Measurements from ENCODE around the gene ASIP. TPM values are rescaled to one million over a fixed set of nuclear protein-coding genes. Genes with fewer than 3 reads are reported as not detected.
A peak's percentile ranks its signal among the peaks of the same experiment; 100 is the strongest.
"Not testable (repeated sequence)": the region's sequence is repeated elsewhere in the genome, so short reads cannot be mapped to it uniquely, and the experiment has no call there.

The ASIP gene, protein sequence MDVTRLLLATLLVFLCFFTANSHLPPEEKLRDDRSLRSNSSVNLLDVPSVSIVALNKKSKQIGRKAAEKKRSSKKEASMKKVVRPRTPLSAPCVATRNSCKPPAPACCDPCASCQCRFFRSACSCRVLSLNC
- not detected in 2 replicates for total RNA-seq

DNA sequence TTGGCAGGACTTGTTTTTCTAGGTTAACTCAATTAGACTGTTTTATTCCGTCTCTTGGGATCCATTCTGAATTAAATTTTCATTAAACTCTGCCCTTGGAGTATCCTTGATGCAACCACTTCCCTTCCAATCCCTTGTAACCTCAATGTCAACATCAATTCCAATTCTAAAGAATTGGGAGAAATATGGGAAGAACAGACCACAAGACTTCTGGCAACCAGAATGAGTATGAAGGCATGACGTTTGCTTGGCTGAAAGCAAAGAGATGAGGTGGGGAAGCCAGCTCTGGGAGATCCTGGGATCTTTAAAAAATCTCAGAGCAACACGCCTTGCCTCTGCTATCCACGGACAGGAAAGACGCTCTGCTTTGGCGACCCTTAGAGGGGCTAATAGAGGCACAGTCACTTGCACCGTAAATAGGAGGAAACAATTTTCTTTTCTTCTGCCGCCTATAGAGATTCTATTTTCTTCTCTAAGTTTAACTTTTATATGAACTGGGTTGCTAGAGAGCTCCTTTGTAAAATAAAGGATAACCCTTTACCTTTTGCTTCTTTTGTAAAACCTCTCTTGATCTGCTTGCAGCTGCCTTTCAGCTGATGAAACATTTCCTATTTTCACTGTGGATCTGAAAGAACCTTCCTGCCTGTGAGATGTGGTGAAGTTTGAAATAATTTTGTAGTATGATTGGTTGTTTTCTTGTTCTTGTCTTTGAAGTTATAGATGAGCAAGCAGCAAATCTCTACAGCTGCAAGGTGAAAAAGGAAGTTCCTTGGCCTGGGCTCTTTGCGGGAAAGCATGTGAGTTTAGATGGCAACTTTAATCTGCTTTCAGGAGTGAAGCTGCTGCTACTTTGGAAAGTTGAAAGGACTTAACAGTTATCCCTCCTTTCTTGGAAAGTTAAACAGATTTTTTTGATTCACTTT is at the start of gene ASIP:
ASIP (plus strand) TSS at position 731 of the 923 bp plus-strand sequence. CDS start 18,952 bp downstream, outside the sequence.
- no peak for DNase-seq (ENCODE audit: low read depth, low spot score)

DNA sequence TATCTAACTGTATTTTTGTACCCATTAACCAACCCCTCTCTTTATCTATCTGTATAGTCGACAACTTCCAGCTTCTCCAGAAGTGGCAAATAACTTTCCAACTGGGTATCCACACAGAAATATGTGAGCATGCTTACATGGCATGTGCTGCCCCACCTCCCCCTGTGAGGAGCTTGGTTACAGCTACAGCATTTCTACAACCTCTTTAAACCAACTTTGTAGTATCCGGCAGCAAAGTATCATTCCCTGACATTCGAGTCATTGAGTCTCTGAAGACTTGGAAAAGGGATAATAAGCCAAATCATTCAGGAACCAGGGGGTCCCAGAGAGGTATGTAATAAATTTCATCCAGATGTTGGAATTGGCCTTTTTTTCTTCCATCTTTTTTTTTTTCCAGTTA is 48.2 kb upstream of the ASIP start:
- no peak for DNase-seq (ENCODE audit: low read depth, low spot score)

DNA sequence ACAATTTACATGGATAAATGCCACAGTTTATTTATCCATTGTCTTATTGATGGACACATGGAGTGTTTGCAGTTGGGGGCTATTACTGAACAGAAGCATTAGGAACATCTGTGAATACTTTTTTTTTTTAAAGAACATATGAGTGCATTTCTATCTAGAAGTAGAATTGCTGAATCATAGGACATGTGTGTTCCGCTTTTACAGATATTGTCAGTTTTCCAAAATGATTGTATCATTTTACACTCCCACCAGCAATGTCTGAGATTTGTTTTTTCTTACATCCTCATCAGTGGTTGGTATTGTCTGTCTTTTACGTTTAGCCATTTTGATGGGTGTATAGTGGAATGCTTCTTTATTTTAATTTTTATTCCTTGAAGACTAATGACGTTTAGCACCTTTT is 42.0 kb upstream of the ASIP start:
- DNase-seq (ENCODE audit: low read depth, low spot score): no peak

DNA sequence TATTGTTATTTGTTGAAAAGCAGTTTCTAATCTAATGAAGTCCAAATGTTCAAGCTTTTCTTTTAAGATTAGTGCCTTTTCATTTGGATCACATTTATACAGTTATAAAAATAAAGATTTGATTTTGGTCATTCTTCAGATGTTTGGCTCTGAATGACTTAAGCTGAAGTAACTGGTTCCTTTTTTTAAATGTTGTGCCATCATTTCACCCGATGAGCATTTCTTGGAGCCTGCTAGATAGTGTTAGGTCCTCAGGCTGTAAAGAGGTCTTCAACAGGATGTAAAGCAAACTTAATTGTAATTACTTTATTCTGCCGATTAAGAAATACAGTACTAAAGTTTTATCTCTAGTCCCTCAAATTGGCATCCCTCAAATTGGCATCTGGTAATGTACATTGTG is 41.2 kb upstream of the ASIP start:
- DNase-seq (ENCODE audit: low read depth, low spot score): no peak

DNA sequence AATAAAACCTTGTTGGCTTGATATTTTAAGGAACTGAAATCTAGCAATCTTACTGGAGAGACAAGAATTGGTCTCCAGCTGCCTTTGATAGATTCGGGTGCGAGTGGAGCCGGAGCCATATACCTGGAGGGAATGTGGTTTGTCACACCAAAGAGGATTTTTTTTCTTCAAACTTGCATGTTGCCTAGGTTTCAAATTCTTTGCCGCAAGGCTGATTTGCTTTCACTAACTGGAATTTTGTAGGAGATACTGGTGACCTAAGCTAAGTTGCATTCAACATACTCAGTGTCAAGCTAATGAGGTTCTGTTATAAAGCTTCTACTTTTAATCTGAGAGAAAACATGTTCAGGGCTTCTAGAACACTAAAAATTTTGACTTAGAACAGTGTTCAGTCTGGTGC is 39.7 kb upstream of the ASIP start:
- no peak for DNase-seq (ENCODE audit: low read depth, low spot score)

DNA sequence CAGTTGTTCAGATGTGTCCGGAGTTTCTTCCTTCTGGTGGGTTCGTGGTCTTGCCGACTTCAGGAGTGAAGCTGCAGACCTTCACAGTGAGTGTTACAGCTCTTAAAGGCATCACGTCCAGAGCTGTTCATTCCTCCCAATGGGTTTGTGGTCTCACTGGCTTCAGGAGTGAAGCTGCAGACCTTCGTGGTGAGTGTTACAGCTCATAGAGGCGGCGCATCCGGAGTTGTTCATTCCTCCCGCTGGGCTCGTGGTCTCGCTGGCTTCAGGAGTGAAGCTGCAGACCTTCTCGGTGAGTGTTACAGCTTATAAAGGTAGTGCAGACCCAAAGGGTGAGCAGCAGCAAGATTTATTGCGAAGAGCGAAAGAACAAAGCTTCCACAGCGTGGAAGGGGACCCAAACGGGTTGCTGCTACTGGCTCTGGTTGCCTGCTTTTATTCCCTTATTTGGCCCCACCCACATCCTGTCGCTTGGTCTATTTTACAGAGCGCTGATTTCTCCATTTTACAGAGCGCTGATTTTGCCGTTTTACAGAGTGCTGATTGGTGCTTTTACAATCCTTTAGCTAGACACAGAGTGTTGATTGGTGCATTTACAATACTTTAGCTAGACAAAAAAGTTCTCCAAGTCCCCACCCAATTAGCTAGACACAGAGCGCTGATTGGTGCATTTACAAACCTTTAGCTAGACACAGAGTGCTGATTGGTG is 35.9 kb upstream of the ASIP start:
- not testable (repeated sequence) for DNase-seq (ENCODE audit: low read depth, low spot score)

DNA sequence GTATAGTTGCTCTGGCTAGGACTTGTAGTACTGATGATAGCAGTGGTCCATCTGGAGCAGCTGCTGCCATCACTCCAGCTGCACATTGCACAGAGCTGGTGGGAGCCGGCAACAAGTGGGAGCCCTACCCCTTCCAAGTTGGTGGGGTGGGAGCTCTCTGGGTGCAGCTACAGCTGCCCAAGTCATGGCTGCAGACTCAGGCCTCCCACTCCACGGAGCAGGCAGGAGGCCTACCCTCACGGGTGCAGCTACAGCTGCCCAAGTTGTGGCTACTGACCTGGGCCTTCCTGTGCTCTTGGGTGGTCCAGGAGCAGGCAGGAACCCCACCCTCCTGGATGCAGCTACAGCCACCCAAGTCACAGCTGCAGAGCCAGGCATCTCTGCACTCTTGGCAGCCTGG is 32.1 kb upstream of the ASIP start:
- DNase-seq (ENCODE audit: low read depth, low spot score): no peak

DNA sequence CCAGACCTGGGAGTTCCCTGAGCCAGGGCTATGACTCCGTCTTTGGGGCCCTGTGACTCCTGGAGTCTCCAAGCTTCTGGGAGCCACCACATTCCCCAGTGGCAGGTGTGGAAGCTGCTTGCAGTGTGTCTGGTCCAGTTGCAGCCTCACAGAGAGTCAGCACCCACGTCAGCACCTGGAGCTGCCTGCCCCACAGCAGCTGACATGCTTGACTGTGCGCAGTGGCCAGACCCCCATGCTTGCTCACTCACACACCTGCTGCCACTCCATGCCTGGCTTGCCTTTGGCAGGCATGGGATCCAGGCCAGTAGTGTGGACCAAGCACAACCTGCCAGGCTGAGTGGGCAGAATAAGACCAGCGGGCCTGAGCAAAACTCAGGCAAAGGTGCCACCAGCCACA is 31.0 kb upstream of the ASIP start:
- DNase-seq (ENCODE audit: low read depth, low spot score): no peak

DNA sequence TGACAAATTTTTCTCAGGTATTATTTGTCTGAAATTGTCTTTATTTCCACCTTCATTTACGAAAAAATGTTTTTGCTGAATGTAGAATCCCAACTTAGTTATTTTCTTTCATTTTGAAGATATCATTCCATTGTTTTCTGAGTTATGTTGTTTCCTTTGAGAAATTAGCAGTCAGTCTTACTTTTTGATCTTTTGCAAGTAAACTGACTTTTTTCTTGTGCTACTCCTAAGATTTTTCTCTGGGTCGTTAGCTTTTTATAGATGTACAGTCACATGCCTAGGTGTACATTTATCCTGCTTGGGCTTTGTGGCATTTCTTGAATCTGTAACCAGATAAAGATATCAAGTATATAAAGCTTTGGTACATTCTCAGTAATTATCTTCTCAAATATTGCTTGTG is 29.6 kb upstream of the ASIP start:
- DNase-seq (ENCODE audit: low read depth, low spot score): no peak

DNA sequence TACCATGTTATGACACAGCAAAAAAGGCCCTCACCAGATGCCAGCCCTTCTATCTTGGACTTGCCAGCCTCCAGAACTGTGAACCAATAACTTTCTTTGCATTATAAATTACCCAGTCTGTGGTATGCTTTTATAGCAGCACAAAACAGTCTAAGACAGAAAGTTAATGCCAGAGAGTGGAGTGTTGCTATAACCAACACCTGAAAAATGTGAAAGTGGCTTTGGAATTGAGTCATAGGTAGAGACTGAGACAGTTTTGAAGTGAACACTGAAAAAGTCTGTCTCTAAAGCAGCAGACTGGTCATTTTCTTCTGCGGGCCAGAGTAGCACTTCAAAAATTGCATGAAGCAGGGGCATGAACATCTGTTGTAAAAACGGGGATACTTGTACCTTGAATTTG is 28.0 kb upstream of the ASIP start:
- no peak for DNase-seq (ENCODE audit: low read depth, low spot score)

DNA sequence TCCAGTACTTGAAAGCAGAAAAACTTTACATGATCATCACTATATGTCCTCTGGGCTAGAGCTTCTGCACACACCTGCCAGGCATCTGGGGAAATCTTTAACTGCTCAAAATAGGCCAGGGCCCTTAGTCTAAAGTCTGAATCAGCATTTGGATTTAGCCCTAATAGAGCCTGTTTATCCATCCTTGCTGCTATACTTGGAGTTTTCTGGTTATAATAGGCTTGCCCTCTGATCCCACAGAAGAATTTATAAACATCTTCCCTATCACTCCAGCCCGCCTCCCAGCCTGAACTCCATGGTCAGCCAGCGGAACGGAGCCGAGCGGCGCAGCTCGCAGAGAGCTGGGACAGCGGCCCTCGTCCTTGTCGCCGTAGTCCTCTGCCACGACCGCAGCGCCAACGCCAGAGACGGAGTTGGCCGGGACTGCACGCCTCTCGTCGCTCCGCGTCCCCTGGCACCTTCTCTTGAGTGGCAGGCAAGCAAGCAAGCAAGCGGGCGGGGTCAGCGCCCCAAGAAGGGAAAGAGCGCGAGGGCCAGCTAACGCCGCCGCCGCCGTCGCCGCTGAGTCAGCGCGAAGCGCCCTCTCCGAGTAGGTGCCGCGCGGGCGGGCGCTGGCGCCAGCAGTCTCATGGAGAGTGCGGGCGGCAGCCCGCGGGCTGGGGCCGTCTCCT is 25.4 kb upstream of the ASIP start:
- DNase-seq (ENCODE audit: low read depth, low spot score): peak; percentile 3

DNA sequence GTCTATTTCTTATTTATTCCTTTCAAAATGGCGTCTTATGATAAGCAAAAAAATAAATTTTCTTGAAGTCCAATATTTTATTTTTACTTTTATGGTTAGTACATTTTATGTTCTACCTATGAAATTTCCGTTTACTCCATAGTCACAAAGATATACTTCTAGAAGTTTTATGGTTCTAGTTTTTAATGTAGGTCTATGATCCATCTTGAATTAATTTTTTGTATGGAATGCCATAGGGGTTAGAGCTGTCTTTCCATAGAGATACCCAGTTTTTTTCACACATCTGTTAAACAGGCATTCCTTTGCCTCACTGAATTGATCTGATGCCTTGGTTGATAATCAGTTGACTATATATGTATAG is 24.9 kb upstream of the ASIP start:
- no peak for DNase-seq (ENCODE audit: low read depth, low spot score)

DNA sequence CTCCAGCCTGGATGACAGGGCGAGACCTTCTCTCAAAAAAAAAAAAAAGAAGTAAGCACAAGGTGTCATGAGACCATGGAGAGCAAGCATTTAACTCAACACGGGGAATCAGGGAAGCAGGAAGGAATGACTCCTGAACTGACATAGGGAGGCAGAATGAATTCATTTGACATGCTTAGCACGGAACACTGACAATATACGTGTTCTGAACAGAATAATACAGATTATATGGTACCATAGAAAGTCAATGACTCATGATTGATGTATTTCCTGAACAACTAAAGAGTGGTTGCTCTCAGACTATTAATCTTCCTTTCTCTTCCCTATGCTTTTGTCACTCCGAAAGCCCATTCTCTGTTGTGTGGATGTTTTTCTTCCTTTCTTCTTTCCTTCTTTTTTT is 20.7 kb upstream of the ASIP start:
- peak; percentile 60 for DNase-seq (ENCODE audit: low read depth, low spot score)

DNA sequence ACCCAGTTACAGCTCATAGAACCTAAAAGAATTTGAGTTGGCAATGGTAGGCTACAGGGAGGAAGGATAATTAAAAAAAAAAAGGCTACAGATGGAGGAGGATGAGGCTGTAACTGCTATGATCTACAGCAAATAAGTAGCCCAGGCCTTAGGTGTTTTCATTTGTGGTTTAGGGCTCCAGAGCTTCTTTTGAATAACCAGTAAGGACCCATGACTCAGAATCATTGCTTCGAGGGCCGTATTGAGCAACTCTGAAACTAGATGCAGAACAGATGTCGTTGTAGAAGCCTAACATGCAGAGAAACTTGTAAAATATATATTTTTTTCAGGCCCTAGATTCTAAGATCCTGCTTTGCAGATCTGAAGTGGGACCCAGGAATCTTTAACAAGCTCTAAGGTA is 19.0 kb upstream of the ASIP start:
- DNase-seq (ENCODE audit: low read depth, low spot score): no peak

DNA sequence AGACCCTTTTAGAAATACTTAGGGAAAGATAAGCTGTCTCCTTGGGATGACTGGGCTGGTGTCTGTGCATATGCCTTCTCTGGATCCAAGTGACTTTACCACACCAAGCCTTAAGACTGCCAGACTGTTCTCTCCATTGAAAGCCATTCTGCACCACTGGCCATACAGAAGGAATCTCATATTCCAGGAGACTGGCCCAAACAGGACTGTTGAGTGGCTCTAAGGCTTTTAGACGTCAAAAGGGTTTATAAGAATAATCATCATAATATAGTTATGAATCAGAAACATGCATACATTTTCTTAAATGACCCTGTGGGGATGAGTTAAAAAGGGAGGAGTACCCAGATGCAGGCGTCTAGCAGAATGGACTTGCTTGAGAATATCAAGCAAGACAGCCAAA is 17.0 kb upstream of the ASIP start:
- DNase-seq (ENCODE audit: low read depth, low spot score): not testable (repeated sequence)

DNA sequence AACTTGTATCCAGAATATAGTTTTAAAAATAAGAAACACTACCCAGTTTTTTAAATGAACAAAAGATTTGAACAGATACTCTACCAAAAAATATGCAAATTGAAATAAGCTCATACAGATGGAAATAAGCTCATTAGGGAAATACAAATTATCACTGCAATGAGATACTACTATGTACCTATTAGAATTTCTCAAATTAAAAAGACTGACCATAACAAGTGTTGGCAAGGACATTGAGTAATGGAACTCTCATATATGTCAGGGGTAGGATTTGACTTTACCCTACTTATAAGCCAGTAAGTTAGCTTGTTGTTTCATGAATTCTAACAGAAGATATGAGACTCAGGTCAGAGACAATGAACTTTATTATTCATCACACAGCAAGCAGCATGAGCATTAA is 9.6 kb upstream of the ASIP start:
- DNase-seq (ENCODE audit: low read depth, low spot score): no peak

DNA sequence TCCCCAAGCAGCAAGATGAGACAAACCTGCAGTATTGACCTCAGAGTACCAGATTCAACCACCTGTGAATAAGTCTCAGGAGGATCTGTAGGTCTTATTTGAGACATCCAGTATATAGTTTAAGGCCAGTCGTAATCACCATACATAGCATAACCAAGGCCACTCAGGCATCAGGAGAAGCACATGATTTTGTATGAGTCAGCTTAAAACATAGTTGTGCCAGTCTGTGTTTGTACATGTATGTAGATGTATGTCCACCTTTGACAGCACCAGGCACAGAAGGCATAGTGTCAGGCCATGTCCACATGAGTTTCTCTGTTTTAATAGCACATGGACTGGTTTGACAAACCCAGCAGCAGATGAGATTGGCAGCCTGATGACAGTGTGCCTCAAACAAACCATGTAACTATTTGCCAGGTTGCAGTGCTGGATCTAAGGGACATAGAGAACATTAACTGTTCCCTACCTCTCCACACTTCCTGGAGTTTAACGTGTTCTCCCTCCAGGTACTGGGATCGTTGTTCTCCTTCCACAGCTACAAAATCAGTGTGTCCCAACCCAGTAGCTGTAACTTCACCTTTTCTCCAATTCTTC is 8.6 kb upstream of the ASIP start:
- no peak for DNase-seq (ENCODE audit: low read depth, low spot score)

DNA sequence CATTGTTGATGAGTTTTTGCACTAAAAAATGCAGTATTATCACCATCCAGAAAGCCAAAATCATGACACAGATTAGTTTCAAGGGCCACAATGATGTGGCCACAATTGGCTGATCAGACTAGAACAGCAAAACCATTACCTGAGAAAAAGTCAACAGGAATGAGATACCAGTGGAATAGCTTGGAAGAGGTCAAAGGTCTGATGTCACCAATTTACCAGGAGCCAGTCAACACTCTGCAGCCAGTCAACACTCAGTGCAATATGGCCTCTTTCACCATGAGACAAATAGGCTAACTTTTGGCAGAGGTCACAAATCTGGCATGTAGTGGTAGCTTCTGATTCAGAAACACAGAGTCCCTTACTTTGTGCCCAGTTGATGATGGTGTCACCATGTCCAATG is 7.5 kb upstream of the ASIP start:
- no peak for DNase-seq (ENCODE audit: low read depth, low spot score)

DNA sequence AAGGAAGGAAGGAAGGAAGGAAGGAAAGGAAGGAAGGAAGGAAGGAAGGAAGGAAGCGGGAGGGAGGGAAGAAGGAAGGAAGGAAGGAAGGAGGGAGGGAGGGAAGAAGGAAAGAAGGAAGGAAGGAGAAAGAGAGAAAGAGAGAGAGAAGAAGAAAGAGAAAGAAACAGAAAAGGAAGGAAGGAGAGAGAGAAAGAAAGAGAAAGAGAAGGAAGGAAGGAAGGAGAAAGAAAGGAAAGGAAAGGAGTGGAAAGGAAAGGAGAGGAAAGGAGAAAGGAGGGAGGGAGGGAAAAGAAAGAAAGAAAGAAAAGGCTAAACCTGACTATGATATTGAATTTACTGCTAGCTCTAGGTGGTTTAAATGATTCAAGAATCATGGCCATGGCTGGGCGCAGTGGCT is 5.3 kb upstream of the ASIP start:
- no peak for DNase-seq (ENCODE audit: low read depth, low spot score)

DNA sequence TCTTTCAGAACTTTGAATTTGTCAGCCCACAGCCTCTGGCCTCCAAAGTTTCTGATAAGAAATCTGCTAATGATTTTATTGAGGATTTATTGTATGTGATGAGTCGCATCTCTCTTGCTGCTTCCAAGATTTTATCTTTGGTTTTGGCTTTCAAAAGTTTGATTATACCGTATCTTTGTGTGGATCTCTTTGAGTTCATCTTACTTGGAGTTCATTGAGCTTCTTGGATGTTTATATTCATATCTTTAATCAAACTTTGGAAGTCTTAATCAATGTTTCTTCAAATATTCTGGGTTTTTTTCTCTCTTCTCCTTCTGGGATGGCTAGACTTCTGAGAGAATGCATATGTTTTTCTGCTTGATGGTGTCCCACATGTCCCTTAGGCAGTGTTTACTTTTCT is 3.3 kb upstream of the ASIP start:
- no peak for DNase-seq (ENCODE audit: low read depth, low spot score)

DNA sequence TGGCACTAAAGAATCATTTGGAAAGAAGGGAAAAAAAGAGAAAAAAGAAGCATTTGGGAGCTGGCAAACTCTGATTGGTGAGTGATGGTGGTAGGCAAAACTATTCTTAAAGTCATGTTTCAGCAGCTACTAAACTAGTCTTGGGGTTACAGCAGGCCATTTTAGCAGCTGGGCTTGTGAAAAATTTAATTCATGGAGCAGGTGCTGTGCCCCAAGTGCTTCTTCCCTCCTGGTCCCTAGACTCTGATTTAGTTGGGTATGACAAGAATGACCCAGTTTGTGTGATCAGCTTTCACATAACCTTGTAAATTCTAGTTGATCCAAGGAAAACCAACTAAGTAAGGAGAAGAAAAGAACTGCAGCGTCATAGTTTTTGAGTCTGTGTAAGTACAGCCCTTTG is 1.1 kb upstream of the ASIP start:
- DNase-seq (ENCODE audit: low read depth, low spot score): no peak

DNA sequence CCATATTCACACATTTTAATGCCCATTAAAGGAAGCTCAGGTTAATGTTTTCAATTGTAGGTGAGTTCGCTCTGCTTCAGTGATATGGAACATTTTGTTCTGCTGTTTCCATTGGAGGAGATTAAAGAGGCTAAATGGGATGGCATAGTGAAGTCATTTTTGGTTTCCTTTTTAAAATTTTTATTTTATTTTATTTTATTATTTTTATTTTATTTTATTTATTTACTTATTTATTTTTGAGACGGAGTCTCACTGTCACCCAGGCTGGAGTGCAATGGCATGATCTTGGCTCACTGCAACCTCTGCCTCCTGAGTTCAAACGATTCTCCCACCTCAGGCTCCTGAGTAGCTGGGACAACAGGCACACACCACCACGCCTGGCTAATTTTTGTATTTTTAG is 792 bp downstream of the ASIP start:
- DNase-seq (ENCODE audit: low read depth, low spot score): not testable (repeated sequence)

Measured in pulmonary artery endothelial cell (primary cell).